ENCODE data around the gene CRPPA.
A peak's percentile ranks its signal among the peaks of the same experiment; 100 is the strongest.

- TF ChIP-seq CTCF (IDR thresholded peaks at IDR 0.05) (peak; percentile 19; the same call in 1 of the 2 replicates), POLR2AphosphoS5 (IDR thresholded peaks at IDR 0.05; ENCODE audit: low read depth, low read length) (no peak), REST (IDR thresholded peaks at IDR 0.05; ENCODE audit: insufficient read depth in 1 of 2, low read depth in 2 of 2, low read length in 1 of 2) (no peak)
Observed at GRCh38 chr7:16409777-16410176, 11.6 kb downstream of the CRPPA start.
